Colonic mucosa (tissue), 4 donors: ENCODE measurements around the gene DPEP2. TPM values are rescaled to one million over a fixed set of nuclear protein-coding genes. Genes with fewer than 3 reads are reported as not detected.
"Not testable (repeated sequence)": the region's sequence is repeated elsewhere in the genome, so short reads cannot be mapped to it uniquely, and the experiment has no call there.

Source experiments
- DNase-seq: peaks from one replicate; pipeline ENCODE4 v3.0.0-alpha.2; 2020
- H3K27ac ChIP-seq: fragments of 200-600 bp; one replicate; pipeline ENCODE4 v1.8.0; 2021
- H3K27me3 ChIP-seq: fragments of 200-600 bp; one replicate; pipeline ENCODE4 v1.8.0; 2021
- H3K36me3 ChIP-seq: fragments of 200-600 bp; one replicate; pipeline ENCODE4 v1.8.0; 2021
- H3K4me1 ChIP-seq: fragments of 200-600 bp; one replicate; pipeline ENCODE4 v1.8.0; 2021; ENCODE audit warnings: mild to moderate bottlenecking
- H3K4me3 ChIP-seq: fragments of 200-600 bp; one replicate; pipeline ENCODE4 v1.8.0; 2021
- H3K9ac ChIP-seq, 2 donors: one replicate each; pipeline ENCODE4 v1.7.0; 2013; ENCODE audit warnings: control low read depth in 2 of 2, low read depth in 2 of 2, low read length in 2 of 2
- H3K9me3 ChIP-seq: fragments of 200-600 bp; one replicate; pipeline ENCODE4 v1.8.0; 2021
- CTCF ChIP-seq: fragments of 200-600 bp; IDR thresholded peaks from one replicate; pipeline ENCODE4 v1.8.0; 2022; ENCODE audit warnings: antibody characterized with exemption, mild to moderate bottlenecking
- intact Hi-C: fragments of 100-400 bp; cut with DNase I; formaldehyde crosslinking; loops from one replicate; pipeline ENCODE4 v1.14.1; 2022
- total RNA-seq, 2 donors: library from RNA; stranded (reverse); fragmentation: NEBNext Ultra II Directional in 1 of 2; extraction: Animal tissue kit (Norgen Biotek cat#: 25700) in 1 of 2; gene quantifications; one replicate each; pipeline ENCODE4 v1.2.1, GENCODE V29; 2021
- donor health status: healthy.
- donor health status: DM: no; HTN: no; CAD: no.
- donor health status: DM: no; HTN: no; CAD: no.

The DPEP2 gene
- total RNA-seq, 2 donors from 2014 or later: 0.88 to 0.96 TPM

DNA sequence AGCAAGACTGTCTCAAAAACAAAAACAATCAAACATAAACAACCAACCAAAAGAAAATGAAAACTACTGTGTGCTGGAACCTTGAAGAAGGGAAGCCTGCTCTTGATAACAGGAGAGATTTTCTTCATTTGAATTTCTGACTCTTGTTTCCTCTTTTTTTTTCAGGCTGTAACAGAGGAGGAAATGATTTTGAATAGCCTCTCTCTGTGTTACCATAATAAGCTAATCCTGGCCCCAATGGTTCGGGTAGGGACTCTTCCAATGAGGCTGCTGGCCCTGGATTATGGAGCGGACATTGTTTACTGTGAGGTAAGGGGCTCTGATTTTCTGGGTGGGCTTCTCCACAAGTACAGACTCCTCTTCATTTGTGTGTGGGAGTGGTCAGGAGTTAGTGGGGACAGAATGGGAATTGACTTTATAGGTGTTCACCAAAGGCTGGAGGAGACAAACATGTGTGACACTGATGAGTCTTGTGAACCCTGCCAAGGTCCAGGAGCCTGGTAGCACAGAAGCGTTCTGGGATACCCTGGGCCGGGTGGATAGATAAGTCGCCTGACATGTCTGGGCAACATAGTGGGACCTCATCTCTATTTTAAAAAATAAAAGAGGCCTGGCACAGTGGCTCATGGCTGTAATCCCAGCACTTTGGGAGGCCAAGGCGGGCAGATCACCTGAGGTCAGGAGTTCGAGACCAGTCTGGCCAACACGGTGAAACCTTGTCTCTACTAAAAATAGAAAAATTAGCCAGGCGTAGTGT is 38.7 kb upstream of the DPEP2 start:
- Histone ChIP-seq H3K9ac (no peak overlapping the region), H3K36me3 (no peaks in the 10 kb centered on the region), H3K9me3 (no peaks in the 10 kb centered on the region), H3K4me3 (no peak overlapping the region), H3K4me1 (no peaks in the 10 kb centered on the region), H3K27me3 (no peaks in the 10 kb centered on the region), H3K27ac (no peak overlapping the region)
- no peak for TF ChIP-seq CTCF
- intact Hi-C loops: no loop called here
- DNase-seq: no peak

GRCh38 chr16:68035227-68035626 is 35.9 kb upstream of the DPEP2 start:
- H3K27ac ChIP-seq: no peak overlapping the region
- no peaks in the 10 kb centered on the region for H3K36me3 ChIP-seq
- H3K4me3 ChIP-seq: no peak overlapping the region
- H3K9me3 ChIP-seq: no peaks in the 10 kb centered on the region
- no peak for DNase-seq
- H3K4me1 ChIP-seq: no peaks in the 10 kb centered on the region
- intact Hi-C loops: no loop called here
- TF ChIP-seq CTCF: no peak
- H3K27me3 ChIP-seq: no peaks in the 10 kb centered on the region
- H3K9ac ChIP-seq: no peak overlapping the region

- no peak for TF ChIP-seq CTCF
- H3K4me1 ChIP-seq: no peaks in the 10 kb centered on the region
- no peaks in the 10 kb centered on the region for H3K9me3 ChIP-seq
- no peaks in the 10 kb centered on the region for H3K27me3 ChIP-seq
- no peak overlapping the region for H3K4me3 ChIP-seq
- intact Hi-C loops: no loop called here
- no peak overlapping the region for H3K27ac ChIP-seq
- DNase-seq: no peak
- H3K9ac ChIP-seq: no peak overlapping the region
- H3K36me3 ChIP-seq: no peaks in the 10 kb centered on the region
Observed at GRCh38 chr16:68033101-68033500, 33.8 kb upstream of the DPEP2 start.

DNA sequence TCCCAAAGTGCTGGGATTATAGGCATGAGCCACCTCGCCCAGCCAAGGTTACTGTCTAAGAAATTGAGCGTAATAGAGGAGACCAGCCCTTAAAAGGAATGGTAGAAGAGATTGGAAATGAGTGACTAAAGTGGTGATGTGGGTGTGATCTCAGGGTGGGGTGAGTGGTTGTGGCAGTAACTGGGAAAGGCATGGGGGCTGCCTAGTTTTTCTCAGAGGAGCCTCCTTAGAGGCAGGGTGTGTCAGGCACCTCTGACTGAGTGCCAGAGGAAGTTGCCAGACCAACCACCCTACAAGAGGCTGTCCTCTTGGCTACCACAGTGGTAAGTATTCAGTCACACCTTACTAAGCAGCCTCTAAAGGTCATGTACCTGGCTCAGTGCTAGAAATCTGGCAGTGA is 32.7 kb upstream of the DPEP2 start:
- no peak overlapping the region for H3K9ac ChIP-seq
- H3K27me3 ChIP-seq: no peaks in the 10 kb centered on the region
- DNase-seq: peak; percentile 26
- H3K36me3 ChIP-seq: no peaks in the 10 kb centered on the region
- intact Hi-C loops: no loop called here
- H3K9me3 ChIP-seq: no peaks in the 10 kb centered on the region
- H3K4me1 ChIP-seq: no peaks in the 10 kb centered on the region
- H3K27ac ChIP-seq: no peak overlapping the region
- TF ChIP-seq CTCF: no peak
- H3K4me3 ChIP-seq: no peak overlapping the region

GRCh38 chr16:68030108-68030507 is 30.8 kb upstream of the DPEP2 start:
- H3K4me3 ChIP-seq, H3K4me1 ChIP-seq, DNase-seq, intact Hi-C loops, H3K9me3 ChIP-seq, H3K36me3 ChIP-seq, H3K27me3 ChIP-seq, H3K27ac ChIP-seq, H3K9ac ChIP-seq: not testable (repeated sequence)

DNA sequence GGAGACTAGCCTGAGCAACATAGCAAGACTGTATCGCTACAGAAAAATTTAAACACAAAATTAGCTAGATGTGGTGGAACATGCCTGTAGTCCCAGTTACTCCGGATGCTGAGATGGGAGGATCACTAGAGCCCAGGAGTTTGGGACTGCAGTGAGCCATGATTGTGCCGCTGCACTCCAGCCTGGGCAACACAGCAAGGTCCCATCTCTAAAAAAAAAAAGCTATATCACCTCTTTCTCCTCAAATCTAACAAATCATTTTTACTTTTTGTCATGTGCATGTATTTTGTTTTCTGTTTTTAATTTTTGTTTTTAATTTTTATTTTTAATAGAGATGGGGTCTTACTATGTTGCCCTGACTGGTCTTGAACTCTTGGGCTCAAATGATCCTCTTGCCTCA is 29.7 kb upstream of the DPEP2 start:
- Histone ChIP-seq H3K27ac (no peak overlapping the region), H3K9me3 (no peaks in the 10 kb centered on the region), H3K27me3 (no peaks in the 10 kb centered on the region), H3K4me3 (no peak overlapping the region), H3K4me1 (peaks cover 3% of the 10 kb centered on the region), H3K9ac (no peak overlapping the region), H3K36me3 (no peaks in the 10 kb centered on the region)
- no peak for TF ChIP-seq CTCF
- intact Hi-C loops: no loop called here
- DNase-seq: no peak
